ENCODE measurements around the gene TNS1.
"Not testable (repeated sequence)": the region's sequence is repeated elsewhere in the genome, so short reads cannot be mapped to it uniquely, and the experiment has no call there.

TNS1 gene

DNA sequence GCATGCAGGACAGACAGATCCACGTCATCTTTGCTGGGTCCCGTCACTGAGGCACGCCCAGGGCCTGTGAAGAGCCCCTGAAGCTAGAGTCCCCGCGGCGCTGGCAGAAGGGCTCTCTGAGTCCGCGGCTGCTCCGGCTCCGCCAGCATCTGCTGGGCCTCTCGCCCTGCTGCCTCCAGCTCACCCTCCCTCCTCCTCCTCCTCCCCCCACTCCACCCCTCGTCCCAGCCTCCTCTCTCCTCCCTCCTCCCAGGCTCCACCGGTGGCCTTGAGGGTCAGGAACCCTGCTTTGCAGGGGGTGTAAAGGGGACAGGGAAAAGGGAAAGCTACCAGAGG is at the start of gene TNS1:
Gene TNS1, minus strand, starts transcription at position 151 of the 336 bp plus-strand sequence. Its CDS starts 123 bp downstream, at position 28.
- DNase-seq = no peak

DNA sequence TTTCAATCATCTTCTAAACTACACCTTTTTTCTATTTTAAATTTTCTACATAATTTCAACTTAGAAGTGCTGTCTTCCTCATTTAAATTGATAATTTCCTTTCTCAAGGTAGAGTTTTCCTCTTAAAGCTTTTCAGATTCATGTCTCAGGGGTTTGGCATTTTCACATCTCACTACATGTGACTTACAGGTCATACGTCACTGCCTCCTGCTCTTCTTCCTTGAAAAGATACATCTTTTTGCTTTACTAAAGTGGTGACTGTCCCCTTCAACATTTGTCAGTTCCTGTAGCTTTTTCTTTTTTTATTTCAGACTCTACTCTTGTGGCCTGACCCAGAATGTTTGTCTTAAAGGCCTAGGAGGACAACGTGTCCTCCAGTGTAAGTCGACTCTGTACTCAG is 49.1 kb upstream of the TNS1 start:
- DNase-seq = no peak

DNA sequence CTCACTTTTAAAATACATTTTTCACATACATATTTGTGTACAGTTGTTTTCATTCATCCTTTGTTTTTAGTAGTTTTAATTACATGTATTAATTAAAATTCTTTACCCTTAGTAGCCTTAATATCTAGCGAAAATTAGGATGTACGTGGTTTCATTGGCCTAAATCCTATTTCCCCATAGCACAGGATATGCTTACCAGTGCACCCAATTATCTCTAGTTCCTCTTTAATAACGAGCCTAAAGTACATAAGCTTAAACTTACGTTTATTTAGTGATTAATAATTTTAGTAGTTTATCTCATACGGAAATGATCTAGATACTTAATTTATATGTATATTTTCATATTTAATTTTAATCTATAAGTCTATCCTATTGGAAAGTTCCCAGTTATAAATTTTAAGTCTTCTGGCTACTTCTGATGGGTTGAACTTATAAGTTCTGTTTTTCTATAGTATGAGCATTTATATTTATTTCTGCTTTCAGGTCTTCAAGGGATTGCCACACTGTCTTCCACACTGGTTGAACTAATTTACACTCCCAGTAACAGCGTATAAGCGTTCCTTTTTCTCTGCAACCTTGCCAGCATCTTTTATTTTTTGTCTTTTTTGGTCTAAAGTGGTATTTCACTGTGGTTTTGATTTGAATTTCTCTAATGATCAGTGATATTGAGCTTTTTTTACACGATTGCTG is 44.9 kb upstream of the TNS1 start:
- no peak for DNase-seq

DNA sequence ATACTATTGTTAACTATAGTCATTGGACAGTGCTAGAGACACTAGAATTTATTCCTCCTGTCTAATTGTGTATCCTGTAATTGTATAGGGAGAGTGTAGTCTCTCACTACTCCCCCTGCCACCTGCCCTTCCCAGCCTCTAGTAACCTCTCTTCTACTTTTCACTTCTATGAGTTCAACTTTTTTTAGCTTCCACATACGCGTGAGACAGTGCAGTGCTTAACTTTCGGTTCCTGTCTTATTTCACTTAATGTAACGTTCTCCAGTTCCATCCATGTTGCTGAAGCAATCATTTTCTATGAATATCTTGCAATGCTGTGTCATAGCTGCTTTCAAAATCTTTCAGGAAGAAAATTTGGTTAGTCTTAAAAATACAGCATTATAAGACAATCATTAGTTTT is 43.4 kb upstream of the TNS1 start:
- DNase-seq = no peak

DNA sequence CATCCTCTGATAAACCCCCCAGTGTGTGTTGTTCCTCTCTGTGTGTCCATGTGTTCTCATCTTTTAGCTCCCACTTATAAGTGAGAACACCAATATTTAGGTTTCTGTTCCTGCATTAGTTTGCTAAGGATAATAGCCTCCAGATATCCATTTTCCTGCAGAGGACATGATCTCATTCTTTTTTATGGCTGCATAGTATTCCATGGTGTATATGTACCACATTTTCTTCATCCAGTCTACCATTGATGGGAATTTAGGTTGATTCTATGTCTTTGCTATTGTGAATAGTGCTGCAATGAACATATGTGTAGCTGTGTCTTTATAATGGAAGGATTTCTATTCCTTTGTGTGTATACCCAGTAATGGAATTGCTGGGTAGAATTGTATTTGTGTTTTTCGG is 41.8 kb upstream of the TNS1 start:
- not testable (repeated sequence) for DNase-seq

DNA sequence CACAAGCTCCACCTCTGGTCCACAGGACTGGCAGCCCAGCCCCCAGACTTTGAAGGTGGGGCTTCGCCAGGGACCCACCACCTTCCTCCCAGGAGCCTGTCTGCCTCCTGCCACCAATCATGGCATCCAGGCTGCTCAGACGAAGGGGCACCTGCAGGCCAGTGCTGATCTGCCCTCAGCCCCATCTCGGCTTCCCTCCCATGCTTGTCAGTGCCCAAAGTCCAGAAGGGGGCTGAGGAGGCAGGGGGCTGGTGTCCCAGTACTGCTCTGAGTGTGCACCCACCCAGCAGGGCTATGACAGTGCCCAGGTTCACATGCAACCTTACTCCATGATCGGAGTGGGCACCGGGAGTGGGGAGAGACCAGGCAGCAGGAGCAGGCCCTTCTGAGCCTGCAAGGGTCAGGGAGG is 40.9 kb upstream of the TNS1 start:
- DNase-seq = no peak

DNA sequence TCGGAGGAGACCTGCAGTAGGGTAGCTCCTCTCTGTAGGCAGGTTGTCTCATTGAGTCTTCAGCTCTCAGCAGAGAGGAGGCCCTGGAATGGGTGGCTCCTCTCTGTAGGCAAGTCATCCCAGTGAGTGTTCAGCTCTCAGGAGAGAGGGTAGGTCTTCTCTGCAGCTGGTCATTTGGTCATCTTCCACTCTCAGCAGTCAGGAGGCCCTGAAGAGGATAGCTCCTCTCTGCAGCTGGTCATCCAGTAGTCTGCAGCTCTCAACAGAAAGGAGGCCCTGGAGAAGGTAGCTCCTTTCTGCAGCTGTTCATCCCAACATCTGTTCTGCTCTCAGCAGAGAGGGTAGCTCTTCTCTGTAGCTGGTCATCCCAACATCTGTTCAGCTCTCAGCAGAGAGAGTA is 40.3 kb upstream of the TNS1 start:
- DNase-seq = no peak

DNA sequence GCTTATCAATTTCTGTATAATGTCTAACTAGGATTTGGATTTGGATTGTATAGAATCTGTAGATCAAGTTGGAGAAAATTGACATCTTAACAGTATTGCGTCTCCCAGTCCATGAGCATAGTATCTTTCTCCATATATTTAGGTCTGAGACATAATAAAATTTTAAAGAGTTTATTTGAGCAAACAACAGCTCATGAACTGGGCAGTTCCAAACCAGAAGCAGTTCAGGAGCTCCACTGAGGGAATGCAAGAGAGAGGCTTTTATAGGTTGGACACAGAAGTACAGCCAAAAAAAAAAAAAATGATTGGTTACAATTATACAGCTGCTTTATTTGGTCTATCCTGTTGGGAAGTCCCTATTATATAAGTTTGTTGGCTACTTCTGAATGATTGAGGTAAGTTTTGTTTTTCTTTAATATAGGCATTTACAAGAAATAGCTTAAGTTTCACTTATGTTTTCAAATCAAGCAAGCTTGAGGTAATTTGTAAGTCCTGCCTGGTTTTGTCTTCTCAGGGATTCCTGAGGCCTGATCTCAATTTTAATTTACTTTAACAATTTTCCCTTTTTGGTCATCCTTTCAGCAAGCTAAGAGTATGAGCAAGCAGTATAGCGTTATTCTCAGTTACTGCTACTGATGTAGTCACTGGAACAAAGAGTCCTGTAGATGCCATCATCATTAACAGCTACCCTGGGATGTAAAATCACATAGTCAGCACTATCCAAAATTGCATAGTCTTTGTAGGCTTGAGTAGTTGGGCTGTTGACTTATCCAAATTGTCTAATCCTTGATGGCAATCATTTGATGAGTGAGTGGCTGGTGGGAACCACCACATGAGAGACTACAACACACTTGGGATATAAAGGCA is 38.7 kb upstream of the TNS1 start:
- DNase-seq = no peak

DNA sequence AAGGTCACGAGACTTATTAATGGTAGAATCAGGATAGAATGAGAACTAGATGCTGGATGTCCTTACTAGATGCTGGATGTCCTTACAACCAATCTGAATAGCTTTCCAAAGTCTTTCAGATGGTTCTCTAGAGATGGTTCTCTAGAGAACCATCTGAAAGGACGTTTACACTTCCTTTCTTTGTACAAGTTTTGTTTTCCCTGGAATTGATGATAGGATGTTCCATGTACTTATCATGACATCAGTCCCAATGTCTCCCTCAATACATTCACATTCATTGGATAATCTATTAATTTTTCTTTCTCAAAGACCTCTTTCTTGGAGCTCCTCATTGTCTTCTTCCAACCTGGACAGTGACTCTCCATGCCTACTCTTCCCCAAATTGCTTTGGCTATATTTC is 38.1 kb upstream of the TNS1 start:
- no peak for DNase-seq

DNA sequence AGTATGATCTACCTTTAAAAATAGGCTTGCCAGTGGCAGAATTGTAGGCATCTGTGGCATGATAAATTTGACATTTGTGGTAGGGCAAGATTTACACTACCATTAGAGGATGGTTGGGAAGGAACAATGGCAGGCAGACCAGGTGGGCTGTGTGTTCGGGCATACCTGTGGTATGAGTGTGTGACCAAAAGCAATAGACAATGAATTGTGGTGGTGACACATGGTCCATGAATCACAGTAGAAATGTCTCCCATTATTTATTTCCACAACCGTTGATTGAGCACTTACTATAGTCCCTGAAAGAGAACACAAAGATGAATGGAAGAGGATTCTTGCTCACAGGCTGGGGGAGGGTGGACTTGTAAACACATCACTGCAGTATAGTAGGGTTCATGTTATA is 36.4 kb upstream of the TNS1 start:
- DNase-seq = no peak

DNA sequence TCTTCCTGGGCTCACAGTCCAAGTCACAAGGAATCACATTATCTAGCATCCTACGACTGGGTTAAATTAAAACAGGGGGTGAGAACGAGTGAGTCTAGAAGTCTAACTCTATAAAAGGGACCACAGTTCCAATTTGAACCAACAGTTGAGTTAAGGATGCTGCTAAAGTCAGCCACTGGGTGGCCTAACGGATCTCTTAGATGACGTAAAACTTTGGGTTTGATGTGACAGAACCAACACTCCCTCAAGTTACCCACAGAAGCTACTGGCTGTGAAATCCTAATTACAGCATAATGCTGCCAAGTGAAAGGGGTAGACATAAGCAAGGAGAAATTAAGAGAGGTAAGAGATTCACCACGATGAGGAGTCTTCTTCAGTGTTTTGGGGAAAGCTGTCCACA is 33.6 kb upstream of the TNS1 start:
- DNase-seq = no peak

DNA sequence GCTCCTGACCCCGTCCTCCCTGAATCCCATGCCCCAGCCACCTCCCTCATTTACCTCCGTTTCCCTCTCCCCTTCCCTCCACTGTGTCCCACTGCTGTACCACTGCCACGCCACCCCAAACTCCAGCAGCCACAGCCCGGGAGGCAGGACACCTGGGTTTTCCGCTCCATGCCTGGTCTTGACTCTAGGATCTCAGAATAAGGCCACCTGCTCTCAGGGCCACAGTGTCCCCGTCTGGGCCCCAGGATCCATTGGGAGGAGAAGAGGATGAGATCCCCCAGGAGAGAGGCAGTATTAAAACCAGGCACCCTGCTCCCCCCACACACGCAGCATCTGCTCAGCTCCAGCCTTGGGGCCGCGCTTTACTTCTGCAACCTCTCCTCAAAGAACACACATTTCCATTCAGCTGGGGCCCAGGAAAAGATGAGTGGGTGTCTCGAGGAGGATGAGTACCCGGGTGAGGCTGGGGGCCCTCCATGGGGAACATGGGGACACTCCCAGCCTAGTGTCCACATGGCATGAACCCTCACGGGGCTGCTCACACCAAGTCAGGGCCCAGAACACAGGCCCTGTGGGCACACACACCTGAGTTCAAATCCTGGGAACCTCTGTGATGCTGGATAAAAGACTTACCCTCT is 32.8 kb upstream of the TNS1 start:
- DNase-seq = no peak

DNA sequence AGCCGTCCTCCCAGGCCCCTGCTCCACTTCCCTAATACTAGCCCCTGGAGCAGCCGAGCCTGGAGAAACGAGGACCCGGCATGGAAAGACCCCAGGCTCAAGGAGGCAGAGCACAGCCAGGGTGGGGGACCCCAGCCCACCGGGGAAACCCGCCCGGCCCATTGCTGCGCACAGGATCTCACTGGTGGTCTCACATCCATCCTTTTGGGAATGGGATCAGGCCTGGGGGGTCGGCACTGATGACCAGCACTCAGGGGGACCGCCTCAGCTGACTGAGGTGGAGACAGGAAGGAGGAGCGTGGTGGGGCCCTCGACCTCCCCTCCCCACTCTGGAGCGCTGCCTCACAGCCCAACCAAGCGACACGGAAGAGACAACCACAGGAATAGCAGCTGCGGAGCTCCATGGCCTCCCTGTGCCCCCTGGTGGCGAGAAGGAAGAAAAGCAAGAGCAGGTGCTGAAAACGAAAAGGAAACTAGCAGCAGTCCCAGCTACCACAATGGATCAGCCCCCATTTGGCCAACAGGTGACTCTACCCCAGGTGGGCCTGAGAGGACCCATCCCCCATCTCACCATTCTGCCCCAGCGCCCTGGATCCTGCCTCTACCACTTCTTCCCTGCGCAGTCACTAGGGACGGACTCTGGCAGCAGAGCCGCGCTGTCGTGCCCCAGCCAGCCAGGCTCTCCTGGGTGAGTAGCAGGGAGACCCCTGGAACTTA is 31.9 kb upstream of the TNS1 start:
- peak; percentile 77 for DNase-seq

DNA sequence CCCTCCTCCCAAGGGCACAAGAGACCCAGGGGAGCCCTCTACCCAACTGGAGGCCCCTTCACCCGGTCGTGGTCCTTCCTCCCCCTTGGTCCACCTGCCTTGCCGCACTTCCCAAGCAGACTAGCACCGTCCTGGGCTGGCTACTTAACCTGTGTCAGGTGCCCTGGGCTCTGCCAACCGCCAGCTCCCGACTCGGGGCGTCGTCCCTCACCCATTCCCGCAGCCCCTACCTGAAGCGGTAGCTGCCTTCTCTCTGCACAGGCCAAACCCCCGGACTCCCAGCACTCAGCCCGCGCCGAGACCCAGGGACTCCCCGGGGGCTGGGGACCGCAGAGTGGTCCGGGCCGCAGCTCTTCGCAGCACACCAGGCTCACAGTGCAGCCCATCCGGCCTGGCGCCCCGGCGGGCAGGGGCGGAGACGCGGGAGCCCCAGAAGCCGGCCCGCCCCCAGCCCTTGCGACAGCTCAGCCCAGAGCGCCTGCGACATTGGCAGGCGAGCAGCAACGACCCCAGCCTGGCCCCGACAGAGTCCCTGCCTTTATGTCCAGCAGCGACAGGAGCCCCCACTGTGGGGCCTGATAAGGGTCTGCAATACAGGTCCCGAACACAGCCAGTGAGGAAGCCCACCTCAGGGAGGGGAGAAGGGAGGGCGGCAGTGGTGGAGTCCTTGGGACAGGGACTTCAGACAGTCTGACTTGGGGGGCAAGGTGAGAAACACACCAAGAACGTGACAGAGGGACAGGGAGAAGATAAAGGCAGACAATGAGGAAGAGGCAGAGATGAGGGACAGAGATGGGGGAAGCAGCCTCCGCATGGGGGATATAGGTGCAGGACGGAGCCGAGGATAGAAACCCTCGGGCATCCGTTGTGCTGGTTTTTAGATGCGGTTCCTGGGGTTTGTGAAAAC is 31.0 kb upstream of the TNS1 start:
- no peak for DNase-seq

DNA sequence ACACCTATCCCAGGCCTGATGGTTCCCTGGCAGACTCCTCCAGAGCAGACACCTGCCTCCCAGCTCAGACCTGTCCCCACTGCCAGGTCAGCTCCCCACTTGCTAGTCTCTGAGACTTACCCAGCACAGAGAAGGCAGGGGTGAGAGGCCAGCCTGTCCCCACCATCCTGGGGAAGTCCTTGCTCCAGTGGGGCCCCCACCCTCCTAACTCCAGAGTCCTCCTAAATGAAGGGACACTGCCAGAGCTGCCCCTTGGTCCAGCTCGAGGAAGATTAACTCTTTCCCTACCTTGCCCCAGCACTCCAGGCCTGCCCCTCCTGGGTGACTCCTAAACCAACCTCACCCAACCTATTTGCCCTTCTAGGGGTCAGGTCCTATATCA is 30.4 kb upstream of the TNS1 start:
- DNase-seq = no peak

DNA sequence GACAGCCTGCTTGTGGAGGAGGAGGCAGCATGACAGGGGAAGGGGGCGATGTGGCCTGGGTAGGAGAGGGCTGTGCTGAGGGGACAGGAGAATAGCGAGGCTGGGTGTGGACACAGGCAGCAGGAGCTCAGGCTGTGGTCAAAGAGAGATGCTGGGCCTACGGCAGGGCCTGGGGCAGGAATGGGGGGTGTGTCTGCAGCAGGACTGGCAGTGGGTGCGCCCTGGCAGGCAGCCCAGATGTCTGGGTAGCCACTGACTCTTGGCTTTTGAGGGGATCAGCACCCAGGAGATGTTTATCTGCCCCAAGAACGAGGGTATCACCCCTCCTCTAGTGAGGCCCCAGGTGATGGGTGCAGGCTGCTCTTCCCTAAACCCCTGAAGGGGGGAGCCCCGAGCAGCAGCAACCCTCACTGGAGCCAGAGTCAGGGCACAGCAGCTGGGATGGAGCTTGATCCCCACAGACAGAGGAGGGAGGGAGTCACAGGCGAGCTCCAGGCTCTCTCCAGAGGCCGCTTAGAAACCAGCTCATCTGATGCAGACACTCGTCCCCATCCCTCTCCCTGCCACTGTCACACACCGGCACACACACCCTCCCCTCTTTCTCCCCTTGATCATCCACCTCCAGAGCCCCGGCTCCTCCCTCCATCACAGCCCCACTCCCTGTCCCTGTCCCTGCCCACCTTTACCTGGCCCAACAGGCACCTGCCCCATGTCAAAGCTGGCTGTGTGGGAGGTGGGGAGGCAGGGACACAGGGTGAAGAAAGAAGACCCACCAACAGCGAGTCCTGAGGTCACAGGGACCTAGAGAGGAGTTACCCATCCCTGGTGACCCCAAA is 29.8 kb upstream of the TNS1 start:
- no peak for DNase-seq

DNA sequence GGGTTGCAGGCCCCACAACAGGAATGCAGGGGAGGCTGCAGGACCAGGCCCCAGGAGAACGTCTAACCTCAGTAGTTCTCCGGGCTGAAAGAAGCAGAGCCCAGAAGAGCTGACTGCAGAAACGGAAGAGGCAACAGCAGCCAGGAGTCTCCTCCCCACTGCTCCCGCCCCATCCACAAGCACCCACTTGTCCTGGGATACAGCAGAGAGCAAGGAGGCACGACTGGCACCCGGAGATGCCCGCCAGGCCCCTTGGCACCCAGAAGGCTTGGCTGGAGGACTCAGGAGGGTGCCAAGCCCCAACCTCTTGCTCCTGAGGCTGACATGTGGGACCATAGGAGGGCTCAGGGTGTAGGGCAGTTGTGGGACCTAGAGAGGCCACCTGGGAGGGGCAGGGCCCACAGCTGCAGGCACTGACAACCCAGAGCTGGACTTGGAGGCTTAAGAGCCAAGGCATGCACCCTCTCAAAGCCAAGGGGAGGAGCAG is 29.0 kb upstream of the TNS1 start:
- DNase-seq = no peak

DNA sequence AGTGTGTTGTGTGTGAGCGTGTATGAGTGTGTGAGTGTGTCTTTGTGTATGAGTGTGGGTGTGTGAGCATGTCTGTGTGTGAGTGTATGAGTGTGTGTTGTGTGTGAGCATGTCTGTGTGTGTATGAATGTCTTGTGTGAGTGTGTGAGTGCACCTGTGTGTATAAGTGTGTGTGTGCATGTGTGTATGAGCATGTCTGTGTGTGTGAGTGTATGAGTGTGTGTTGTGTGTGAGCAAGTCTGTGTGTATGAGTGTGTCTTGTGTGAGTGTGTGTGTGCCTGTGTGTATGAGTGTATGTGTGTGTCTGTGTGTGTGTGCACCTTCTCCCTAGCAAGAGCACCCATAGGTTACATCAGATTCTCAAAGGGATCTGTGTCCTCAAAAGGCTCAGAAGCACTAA is 28.5 kb upstream of the TNS1 start:
- DNase-seq = no peak

DNA sequence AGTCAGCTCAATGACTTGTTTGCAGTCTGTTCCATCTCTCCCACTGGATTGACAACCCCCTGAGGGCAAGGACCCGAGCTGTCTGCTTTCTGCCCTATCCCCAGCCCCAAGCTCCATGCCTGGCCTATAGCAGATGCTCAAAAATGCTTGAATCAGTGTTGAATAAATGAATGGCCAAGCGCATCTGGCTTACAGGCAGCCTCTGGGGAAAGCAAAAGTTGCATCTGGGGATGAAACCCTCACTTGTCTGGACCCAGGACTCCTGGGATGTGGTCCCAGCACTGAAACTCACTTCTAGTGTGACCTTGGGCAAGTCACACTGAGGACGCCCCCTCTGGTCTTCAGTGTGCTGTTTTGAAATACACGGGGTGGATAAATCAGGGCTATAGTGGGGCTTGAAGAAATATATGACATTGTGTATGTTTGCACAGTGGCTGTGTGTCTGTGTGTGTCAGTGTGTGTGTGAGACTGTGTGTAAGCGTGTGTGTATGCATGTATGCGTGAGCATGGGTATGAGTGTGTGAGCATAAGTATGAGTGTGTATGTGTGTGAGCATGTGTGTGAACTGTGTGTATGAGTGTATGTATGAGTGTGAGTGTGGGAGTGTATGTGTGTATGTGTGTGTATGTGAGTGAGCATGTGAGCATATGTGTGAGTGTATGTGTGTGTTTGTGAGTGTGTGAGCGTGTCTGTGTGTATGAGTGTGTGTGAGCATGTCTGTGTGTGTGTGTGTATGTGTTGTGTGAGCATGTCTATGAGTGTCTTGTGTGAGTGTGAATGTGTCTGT is 27.8 kb upstream of the TNS1 start:
- no peak for DNase-seq

All from activated CD4-positive, alpha-beta T cell treated with anti-CD3 and anti-CD28 coated beads, Interleukin-10, Interleukin-2, amounts not matched to agents 100 ng/mL and 50 ng/mL, durations not matched to agents 16 hours and 8 hours (primary cell).